Cerebellar nuclear complex (tissue), 1 donor: ENCODE results near the gene GFRA1.

ENCODE experiments used
- DNase-seq, 2 experiments: peaks; one replicate each; lab custom pipeline; 2025; lab: John Stamatoyannopoulos, UW

GFRA1 gene

DNA sequence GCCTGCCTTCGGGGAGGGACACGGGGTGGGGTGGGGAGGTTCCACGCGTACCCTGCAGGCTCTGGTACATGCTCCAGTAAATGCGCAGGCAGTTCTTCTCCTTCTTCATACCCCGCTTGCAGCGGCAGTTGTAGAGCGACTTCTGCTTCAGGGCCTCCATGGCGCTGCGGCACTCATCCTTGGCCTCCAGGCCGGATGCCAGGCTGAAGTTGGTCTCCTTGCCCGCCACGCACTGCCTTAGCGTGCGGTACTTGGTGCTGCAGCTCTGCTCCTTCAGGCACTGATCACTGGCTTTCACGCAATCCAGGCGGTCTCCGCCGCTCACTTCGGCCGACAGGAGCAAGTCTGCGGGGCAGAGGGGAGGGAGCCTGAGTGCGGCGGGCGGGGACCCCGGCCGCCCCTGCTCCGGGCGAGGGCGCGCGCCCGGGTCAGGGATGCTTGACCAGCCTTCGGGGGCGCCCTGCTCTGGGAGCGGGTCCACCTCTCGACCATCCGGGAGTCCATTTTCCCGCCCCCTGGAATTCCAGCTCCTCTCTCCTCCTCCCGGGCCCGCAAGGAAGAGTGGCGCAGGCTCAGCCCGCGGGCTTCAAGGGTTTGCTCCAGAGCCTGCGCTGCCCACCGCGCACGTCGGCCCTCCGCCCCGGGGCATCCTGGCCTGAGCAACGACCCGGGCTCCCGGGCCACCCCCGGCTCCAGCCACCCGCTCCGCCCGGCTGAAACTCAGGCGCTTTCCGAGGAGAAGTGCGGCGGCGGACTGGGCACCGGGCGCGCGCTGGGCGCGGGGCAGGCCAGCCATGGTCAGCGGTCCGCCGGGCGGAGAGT, 2.0 kb downstream of the GFRA1 start:
- no peak for DNase-seq

DNA sequence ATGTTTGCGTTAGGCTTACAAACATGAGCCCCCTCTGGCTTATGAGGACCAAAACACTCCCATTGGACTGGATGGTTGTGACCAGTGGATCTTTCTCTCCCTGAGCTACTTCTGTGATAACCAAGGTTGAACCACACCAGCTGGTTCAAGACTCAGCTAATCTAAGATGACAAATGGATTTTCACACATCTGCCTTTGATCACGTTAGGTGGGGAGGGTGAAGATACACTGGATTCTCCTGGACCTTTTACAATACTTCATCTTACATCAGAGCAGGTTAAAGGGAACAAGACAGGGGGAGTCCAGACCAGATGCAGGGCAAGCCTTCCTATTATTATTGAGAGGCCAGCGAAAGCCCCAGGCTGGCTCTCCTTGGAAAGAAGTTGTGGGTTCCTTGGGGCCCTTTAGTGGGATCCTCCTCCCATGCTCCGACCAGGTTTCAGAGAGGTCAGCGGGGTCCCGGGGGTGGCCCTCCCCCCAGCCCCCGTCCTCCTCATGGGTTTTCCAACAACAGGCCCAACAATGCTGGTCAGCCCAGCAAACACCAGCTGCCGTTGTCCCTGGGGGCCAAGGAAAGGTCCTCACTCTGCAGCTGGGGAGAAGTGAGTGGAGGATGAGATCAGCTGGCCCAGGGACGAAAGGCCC, 2.8 kb downstream of the GFRA1 start:
- no peak for DNase-seq

DNA sequence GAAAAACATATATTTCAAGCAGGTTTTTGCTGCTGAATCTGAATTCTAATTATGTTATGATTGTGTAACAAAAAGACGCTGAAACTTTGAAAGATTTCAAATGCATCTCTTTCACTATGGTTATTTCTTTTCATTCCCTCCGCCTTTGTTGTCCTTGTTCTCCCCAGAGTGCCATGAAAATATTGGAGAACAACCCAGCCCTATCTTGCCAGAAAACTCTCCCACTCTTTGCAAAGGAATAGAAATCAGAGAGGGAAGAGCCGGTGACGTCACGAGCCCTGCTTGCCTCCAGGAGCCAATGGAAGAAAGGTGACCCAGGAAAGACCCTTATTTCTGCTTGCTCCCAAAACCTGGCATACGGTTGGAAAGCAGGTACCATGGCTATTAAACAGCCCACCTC, 3.4 kb downstream of the GFRA1 start:
- DNase-seq: no peak

DNA sequence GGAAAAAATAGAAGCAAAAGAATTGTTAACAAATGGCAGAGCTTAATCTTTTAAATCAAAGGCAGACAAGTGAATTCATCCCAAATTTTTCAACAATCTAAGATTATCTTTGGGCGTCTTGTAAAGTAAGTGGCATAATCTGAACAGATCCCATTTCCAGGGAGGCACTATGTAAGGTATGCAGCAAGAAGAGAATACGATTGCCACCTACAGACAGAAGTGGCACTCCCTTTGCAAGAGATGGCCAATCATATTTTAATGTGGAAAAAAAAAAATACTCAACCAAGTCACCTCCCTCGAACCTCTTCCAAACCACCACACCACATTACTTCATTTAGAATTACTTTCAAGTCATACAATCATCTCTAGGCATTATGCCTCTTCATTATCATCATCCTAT, 4.0 kb downstream of the GFRA1 start:
- DNase-seq: no peak

DNA sequence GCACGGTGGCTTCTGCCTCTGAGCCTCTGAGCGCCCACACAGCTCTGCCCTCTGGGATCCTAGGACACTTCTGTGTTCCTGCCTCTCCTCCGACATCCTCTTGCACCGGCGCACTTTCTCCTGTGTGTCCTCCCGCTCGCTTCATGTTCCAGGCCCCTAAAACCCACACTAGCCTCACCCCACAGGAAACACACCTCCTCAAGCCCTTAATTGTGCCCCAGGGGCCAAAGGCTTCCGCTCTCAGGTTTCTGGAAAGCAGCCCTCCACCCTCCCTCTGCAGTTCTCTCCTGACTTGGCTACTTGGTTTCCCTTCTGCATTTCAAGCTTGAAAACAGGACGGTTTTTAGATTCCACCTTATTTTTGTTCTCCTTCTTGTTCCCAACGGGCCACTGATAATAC, 7.3 kb downstream of the GFRA1 start:
- DNase-seq: no peak

DNA sequence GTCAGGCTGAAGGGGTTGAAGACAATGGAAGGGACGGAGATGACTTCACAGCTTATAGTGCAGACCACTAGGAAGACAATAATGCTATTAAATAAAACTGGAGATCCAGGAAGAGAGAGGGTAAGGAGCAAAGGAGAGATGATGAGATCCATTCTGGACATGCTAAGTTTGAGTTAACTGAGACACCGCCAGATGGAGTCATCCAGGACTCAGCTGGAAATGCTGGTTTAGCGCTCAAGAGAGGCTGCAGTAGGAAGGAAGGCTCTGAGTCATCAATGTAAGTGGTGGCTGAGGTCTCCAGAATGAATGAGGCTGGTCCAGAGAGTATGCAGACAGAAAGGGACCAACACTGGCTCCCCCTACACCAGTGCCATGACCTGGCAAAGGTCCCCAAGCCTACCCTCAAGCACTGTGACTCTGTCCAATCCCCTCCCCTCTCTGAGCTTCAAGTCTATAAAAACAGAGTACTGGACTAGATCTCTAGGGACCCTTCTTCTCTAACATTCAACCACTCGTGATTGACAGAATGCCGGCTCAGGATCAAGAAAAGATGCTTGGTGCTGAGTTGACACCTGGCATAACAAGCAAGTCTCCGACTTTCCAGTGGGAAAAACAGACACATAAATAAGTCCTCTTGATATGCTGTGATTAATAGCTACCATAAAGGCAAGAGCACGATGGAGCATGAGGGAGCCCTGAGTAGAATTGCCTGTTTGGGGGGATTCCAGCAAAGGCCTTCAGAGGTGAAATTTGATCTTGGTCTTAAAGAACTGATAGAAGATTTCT, 8.9 kb downstream of the GFRA1 start:
- DNase-seq: no peak

DNA sequence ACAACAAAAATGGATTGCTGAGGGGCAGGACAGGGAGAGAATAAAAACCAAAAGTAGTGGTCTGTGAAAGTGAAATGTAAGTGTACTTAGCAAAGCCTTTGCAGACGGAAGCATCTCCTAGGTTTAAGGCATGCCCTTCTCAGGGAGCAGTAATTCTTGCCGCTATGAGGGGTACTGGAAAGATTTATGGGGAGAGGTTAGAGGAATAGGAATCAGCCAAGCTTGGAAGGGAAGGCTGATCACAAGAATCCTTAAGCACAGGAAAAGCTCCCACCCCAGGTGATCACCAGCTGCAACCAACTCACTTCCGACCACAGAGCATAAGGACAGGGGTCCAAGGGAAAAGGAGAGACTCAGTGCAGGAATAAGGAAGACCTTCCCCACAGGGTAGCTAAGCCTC, 10.3 kb downstream of the GFRA1 start:
- no peak for DNase-seq

DNA sequence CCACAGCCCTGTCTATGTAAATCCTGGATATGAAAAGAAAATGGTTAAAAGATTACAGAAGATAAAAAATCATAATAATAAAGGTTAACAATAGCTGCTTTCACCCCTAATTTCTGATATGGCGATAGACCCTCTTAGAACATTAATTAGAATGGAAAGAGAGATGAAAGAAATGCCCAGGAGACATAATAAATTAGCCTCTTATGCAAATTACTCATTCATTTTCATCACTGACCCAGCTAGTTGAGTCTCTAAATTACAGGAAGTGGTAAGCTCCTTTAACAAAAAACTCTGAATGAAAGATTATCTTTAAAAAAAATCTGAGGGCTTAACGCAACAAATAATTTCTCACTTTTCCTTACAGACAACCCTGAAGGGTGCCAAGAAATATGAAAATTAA, 12.4 kb downstream of the GFRA1 start:
- DNase-seq: no peak

DNA sequence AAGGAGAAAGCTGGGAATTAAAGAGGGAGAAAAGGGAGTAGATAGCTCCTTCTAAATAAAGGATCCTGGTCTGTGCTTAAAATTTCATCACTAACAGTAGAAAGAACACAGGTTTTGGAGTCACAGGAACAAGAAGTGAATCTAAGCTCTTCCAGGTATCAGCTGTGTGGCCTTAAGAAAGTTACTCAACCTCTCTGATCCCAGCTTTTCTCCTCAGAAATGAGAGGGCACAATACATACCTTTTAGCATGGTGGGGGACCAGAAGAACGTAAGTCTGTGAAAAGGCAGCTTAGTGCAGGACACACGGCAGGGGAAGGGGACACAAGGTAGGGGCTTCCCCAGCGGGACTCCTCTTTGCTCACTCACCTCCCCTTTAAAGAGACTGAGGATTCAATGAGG, 13.4 kb downstream of the GFRA1 start:
- no peak for DNase-seq

DNA sequence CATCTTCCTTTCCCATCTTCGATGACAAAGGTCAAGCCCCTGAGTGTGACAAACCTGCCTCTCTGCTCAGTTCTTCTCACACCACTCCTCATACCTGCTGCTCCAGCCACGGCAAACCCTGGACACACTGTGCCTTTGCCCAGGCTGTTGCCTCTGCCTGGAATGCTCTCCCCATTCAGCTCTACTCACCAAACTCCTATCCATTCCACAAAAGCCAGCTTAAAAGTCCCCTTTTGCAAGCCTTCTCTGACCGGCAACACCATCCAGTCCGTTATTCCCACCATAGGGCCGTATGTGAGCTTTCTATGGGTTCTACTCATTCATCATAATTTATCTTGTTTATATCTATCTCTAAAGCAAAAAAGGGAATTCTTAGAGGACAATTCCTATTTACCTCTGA, 15.2 kb downstream of the GFRA1 start:
- no peak for DNase-seq

DNA sequence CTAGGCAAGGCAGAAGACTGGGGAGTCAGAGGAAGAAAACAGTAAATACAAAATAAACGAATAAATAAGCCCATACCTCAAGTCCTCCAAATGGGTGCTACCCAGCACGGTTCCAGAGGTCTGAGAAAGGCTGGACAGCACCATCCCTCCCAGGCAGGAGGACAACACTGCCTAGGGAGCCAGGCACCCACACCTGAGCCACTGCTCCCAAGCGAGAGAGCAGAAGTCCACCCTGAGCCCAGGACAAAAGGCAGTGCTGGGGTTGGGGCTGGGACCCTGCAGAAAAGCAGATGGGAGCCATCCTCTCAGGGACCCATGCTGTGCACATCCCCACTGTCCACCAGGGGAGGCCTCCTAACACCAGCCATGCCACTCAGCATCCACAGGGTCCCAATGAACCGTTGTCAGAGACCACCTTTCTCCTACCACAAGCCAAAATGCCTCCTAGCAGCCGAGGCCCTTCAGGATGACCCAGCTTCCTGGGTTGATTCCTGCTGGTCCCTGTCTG, 16.2 kb downstream of the GFRA1 start:
- no peak for DNase-seq

DNA sequence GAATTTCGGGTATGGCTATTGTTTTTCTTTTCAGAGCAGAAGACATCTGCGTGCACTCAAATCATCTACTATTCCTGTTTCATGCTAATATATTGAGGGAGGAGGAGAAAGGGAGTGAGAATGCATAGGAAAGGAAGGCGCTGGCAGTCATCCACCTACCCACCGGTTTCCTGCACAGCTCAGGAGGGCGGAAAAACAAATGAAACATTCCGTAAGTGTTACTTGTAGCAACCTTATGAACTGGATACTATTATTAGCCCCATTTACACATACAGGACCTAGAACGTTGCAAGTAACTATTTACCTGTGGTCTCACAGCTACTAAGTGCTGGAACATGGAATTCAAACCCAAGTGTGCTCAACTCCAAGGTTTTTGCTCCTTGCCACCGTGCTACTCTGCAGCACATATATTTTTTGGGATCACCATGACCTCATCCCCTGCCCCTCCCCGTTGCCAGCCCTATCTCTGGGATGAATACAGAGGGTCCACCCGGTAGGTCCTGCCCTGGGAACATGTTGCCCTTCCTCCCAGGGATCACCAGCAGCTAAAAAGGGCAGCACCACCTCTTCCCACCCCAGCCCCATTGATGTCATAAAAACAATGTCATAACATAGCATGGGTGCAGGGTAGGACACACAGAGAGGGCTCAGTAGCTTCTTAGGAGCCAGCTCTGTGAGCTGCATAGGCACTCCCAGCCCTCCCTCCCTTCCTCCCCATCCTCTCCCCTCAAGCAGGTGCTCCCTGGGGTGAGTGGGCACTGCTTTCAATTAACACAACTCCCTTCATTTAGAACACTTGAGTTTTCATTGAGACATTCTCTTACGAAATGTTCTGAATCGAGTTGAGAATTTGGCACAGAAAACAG, 16.9 kb downstream of the GFRA1 start:
- DNase-seq: no peak

DNA sequence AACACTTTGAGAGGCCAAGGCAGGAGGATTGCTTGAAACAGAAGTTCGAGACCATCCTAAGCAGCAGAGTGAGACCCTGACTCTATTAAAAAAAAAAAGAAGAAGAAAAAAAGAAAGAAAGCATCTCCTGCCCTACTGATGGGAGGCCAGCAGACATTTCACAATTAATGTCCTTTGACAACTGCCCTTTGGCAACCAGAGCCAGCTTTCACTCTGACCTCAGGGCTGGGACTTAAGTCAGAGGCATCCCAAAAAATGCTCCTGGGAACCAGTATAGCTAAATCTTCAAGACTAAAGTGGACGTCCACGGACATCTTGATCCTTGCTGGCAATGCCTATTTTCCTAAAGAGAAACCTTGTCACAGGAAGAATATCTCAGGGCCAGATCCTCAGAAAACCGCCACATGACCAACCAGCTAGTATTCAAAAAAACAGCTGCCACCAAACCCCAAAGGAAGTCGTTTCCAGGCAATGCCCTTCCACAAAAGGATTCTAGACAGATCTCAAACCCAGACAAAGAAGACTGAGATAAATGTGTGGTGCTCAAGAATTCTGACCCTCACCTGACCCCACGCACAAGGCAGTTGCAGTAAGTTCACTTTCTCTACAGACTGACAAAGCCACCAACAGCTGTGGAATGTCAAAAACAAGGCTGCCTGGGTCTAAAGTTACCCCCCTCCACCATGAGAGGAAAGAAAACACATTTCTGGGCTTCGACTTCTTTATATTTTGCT, 18.4 kb downstream of the GFRA1 start:
- no peak for DNase-seq

DNA sequence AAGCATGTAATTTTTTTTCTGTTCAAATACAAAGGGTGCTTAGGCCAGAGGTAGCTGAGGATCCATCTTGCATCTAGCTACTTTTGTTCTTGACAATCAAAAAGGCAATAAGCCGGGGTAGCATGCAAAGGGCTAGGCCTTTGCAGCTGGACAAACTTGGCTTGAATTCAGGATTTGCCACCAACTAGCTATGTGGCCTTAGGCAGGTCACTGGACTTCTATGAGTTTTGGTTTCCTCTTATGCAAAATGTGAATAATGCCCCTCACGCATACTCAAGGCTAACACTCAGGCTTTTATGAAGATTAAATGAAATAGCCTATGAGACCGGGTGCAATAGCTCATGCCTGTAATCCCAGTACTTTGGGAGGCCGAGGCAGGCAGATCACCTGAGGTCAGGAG, 19.3 kb downstream of the GFRA1 start:
- DNase-seq: no peak

DNA sequence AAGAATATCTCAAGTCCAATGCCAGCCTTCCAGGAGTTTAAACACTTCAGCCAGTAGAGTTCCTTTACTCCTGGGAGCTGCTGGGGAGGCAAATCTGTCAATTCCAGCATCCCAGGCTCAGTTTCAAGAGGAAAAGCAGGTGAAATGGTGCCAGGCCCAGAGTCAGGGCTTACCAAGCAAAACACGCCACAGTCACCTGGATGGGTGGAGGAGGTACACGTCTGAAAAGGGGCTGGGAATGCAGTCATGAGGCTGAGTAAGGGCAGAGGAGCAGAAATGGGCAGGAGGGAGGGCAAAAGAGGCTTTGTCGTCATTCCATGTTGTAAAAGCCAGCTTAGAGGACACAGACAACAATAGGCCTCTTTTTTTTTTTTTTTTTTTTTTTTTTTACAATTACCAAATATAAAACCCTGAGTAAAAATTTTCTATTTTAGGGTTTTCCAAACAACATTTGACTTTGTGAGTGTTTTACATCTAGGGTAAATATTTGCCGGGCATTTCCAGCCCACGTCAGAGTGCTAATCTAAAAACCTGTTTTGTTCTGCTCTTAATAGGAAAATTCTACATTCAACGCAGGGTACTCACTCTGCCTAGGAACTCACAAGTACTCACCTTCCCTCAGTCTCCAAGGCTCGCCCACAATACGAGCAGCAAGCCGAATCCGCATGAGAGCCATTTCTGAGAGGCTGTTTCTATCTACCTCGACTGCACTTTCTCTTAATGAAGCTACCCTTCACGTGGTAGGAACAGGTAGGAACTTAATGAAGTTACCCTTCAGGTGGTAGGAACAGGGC, 21.2 kb downstream of the GFRA1 start:
- no peak for DNase-seq

DNA sequence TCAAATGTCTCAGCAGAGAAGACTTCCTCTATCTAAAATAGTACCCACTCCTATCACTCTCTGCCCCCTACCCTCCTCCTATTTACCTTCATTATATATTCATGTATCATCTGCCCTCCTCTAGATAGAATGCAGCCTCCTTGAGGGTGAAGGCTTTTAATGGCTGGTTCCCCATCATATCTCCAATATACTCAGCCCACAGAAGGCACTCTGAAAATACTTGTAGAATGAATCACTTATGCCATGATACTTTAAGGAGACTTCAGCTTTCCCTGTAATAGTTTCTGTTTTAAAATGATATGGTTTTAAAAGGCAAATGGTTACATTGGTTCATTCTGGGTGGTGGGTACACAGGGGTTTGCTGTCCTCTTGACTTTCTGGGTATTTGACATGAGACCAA, 25.3 kb downstream of the GFRA1 start:
- DNase-seq: no peak

DNA sequence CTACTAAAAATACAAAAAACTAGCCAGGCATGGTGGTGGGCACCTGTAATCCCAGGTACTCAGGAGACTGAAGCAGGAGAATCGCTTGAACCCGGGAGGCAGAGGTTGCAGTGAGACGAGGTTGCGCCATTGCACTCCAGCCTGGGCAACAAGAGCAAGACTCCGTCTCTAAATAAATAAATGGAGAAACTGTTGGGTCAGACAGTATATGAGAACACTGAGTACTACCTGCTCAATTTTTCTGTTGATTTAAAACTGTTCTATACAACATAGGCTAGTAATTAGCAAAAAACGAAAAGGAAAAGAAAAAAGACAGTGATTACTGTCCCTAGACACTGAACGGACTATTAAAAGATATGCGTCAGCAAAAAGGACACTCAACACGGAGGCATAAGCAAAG, 26.7 kb downstream of the GFRA1 start:
- no peak for DNase-seq

DNA sequence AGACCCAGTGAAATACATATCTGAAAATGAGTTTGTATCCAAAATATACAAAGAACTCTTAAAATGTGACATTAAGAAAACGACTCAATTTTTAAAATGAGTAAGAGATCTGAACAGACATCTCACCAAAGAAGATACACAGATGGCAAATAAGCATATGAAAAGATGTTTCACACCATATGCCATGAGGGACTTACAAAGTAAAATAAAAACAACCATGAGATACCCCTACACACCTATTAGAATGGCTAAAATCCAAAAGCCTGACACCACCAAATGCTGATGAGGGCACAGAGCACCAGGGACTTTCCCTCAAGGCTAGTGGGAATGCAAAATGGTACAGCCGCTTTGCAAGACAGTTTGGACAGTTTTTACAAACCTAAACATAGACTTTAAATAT, 27.9 kb downstream of the GFRA1 start:
- no peak for DNase-seq

DNA sequence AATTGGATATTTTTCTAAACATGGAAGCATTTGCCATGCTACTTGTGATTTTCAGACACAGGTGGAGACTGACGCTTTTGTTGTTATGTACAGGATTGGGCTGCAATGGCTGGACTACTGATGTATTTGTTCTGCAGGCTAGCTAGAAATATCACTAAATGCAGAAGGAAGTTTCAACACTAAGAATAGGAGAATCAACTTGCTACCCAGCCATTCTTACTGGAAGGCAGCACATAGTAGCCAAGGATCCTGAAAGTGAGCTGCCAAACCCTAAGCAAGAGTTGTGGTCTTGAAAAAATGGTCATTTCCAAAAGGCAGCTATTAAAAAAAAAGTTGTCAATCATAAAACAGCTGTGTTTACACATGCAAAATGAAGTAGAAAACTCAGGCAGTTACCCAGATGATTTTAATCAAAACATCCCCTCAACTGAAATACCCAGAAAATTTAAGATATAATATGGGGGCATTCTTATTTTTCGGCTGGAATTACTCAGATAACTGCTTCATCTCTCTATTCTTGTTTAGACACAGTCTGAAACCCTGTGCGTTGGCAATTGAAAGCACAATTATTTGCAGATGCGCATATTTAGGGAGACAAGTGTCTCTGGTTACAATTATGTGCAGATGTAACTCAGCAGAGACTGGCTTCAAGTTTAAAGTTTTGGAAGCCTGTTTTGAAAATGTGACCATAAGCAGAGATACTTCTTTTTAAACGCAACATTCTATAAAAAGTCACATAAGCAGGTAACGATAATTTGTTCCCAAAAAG, 31.2 kb downstream of the GFRA1 start:
- DNase-seq: no peak

DNA sequence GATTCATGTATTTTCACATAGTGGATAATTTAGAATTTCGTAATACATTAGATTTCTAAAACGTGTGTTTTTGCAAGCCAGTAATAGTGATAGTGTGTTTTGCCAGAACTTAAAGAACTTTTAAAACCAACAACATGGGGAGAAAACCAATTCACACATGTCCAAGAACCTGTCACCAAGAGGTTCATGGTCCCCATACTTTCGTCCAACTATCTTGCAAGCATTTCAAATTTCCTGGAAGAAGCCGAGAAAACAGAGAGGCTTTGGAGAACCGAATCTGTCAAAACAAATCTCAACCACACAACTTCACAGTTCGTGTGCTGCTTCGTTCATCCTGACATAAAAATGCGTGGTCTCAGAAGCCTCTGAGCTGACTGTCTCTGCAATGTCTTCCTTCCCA, 31.9 kb downstream of the GFRA1 start:
- DNase-seq: no peak
